ENCODE measurements around the gene SLCO4A1. TPM values are rescaled to one million over a fixed set of nuclear protein-coding genes. Genes with fewer than 3 reads are reported as not detected.
A peak's percentile ranks its signal among the peaks of the same experiment; 100 is the strongest.

SLCO4A1 gene
- total RNA-seq, 1 donor from 2014 or later: 1.7 TPM

- peak; percentile 25 for ATAC-seq
- DNase-seq (ENCODE audit: low spot score): no peak
These were observed 54.7 kb downstream of the SLCO4A1 start for GRCh38 chr20:62696989-62697388.

- DNase-seq (ENCODE audit: low spot score) (no peak), ATAC-seq (no peak)
These were observed 55.2 kb downstream of the SLCO4A1 start for GRCh38 chr20:62697468-62697912.

GRCh38 chr20:62698231-62698630, 55.9 kb downstream of the SLCO4A1 start:
- DNase-seq (ENCODE audit: low spot score): no peak
- no peak for ATAC-seq

GRCh38 chr20:62699296-62699695, 57.0 kb downstream of the SLCO4A1 start:
- DNase-seq (ENCODE audit: low spot score) (no peak), ATAC-seq (no peak)

- ATAC-seq: no peak
- no peak for DNase-seq (ENCODE audit: low spot score)
These were observed 57.4 kb downstream of the SLCO4A1 start for GRCh38 chr20:62699741-62700140.

- no peak for ATAC-seq
These were observed 58.1 kb downstream of the SLCO4A1 start for GRCh38 chr20:62700261-62700930.

GRCh38 chr20:62701161-62702012, 59.1 kb downstream of the SLCO4A1 start:
- DNase-seq (ENCODE audit: low spot score) (no peak), ATAC-seq (no peak)

More at GRCh38 chr20:62700261-62700930, 58.1 kb downstream of the SLCO4A1 start:
- DNase-seq (ENCODE audit: low spot score): no peak

- no peak for DNase-seq (ENCODE audit: low spot score)
- ATAC-seq: no peak
These were observed 59.7 kb downstream of the SLCO4A1 start for GRCh38 chr20:62702013-62702300.

- no peak for ATAC-seq
- DNase-seq (ENCODE audit: low spot score): no peak
These were observed 60.9 kb downstream of the SLCO4A1 start for GRCh38 chr20:62702895-62703852.

- no peak for ATAC-seq
These were observed 61.5 kb downstream of the SLCO4A1 start for GRCh38 chr20:62703853-62704228.

GRCh38 chr20:62704341-62704948, 62.1 kb downstream of the SLCO4A1 start:
- ATAC-seq: no peak
- DNase-seq (ENCODE audit: low spot score): peak; percentile 55

More at GRCh38 chr20:62703853-62704228, 61.5 kb downstream of the SLCO4A1 start:
- DNase-seq (ENCODE audit: low spot score): no peak

GRCh38 chr20:62705627-62706026, 63.3 kb downstream of the SLCO4A1 start:
- no peak for DNase-seq (ENCODE audit: low spot score)
- no peak for ATAC-seq

- no peak for DNase-seq (ENCODE audit: low spot score)
- ATAC-seq: no peak
These were observed 64.0 kb downstream of the SLCO4A1 start for GRCh38 chr20:62706344-62706743.

GRCh38 chr20:62706857-62707256, 64.6 kb downstream of the SLCO4A1 start:
- ATAC-seq (no peak), DNase-seq (ENCODE audit: low spot score) (no peak)

- DNase-seq (ENCODE audit: low spot score): no peak
- no peak for ATAC-seq
These were observed 65.1 kb downstream of the SLCO4A1 start for GRCh38 chr20:62707276-62707920.

- ATAC-seq (peak; percentile 13), DNase-seq (ENCODE audit: low spot score) (no peak)
These were observed 65.7 kb downstream of the SLCO4A1 start for GRCh38 chr20:62707921-62708521.

- DNase-seq (ENCODE audit: low spot score): no peak
These were observed 66.6 kb downstream of the SLCO4A1 start, which contains the start of gene NTSR1 for GRCh38 chr20:62708591-62709536. NTSR1 (plus strand) TSS chr20:62708836; CDS start chr20:62709208, 372 bp downstream.

GRCh38 chr20:62709537-62709905, 67.2 kb downstream of the SLCO4A1 start:
- DNase-seq (ENCODE audit: low spot score) (no peak), ATAC-seq (no peak)

More at GRCh38 chr20:62708591-62709536, 66.6 kb downstream of the SLCO4A1 start, which contains the start of gene NTSR1:
- no peak for ATAC-seq

Data from left lobe of liver (tissue), 2 donors.